ENCODE results near the gene SUSD1.
"Not testable (repeated sequence)": the region's sequence is repeated elsewhere in the genome, so short reads cannot be mapped to it uniquely, and the experiment has no call there.

The SUSD1 gene

GRCh38 chr9:112173489-112174221, 1.4 kb downstream of the SUSD1 start:
- no peak for DNase-seq

GRCh38 chr9:112170968-112171367, 4.1 kb downstream of the SUSD1 start:
- no peak for DNase-seq

GRCh38 chr9:112170235-112170634, 4.9 kb downstream of the SUSD1 start:
- no peak for DNase-seq

GRCh38 chr9:112169368-112169767, 5.7 kb downstream of the SUSD1 start:
- DNase-seq, result no peak

- no peak for DNase-seq
These were observed 6.9 kb downstream of the SUSD1 start for GRCh38 chr9:112168197-112168596.

- DNase-seq, result no peak
These were observed 8.6 kb downstream of the SUSD1 start for GRCh38 chr9:112166176-112167140.

- DNase-seq, result no peak
These were observed 12.3 kb downstream of the SUSD1 start for GRCh38 chr9:112162621-112163413.

GRCh38 chr9:112159781-112160180, 15.3 kb downstream of the SUSD1 start:
- no peak for DNase-seq

GRCh38 chr9:112158656-112159367, 16.3 kb downstream of the SUSD1 start:
- no peak for DNase-seq

- no peak for DNase-seq
These were observed 17.1 kb downstream of the SUSD1 start for GRCh38 chr9:112157961-112158360.

- DNase-seq, result no peak
These were observed 18.0 kb downstream of the SUSD1 start for GRCh38 chr9:112157087-112157486.

GRCh38 chr9:112149211-112149610, 25.9 kb downstream of the SUSD1 start:
- no peak for DNase-seq

- no peak for DNase-seq
These were observed 29.2 kb downstream of the SUSD1 start for GRCh38 chr9:112145886-112146285.

- DNase-seq, result no peak
These were observed 30.3 kb downstream of the SUSD1 start for GRCh38 chr9:112144807-112145206.

GRCh38 chr9:112142420-112142819, 32.7 kb downstream of the SUSD1 start:
- no peak for DNase-seq

- no peak for DNase-seq
These were observed 34.2 kb downstream of the SUSD1 start for GRCh38 chr9:112140936-112141335.

GRCh38 chr9:112137066-112137465, 38.0 kb downstream of the SUSD1 start:
- DNase-seq, result no peak

- DNase-seq, result no peak
These were observed 39.4 kb downstream of the SUSD1 start for GRCh38 chr9:112135706-112136105.

GRCh38 chr9:112133806-112134205, 41.3 kb downstream of the SUSD1 start:
- DNase-seq, result not testable (repeated sequence)

- DNase-seq, result no peak
These were observed 42.7 kb downstream of the SUSD1 start for GRCh38 chr9:112132356-112132755.

- no peak for DNase-seq
These were observed 44.1 kb downstream of the SUSD1 start for GRCh38 chr9:112130997-112131396.

GRCh38 chr9:112130347-112130746, 44.8 kb downstream of the SUSD1 start:
- no peak for DNase-seq

All from stimulated activated naive CD4-positive, alpha-beta T cell treated with Interleukin-2 at 50 U/mL for 16 hours (primary cell).